IMR-90 (cell line): ENCODE data around the gene IL4R.

Source experiments
- BHLHE40 ChIP-seq: fragments of 150-350 bp; IDR thresholded peaks from 2 replicates; pipeline ENCODE4 v1.6.1; 2016; ENCODE audit warnings: mild to moderate bottlenecking, low read depth, low read length
- CTCF ChIP-seq: conservative IDR thresholded peaks from 2 replicates; pipeline ENCODE4 v1.5.1; 2012; ENCODE audit warnings: mild to moderate bottlenecking, low read depth, low read length, improper control_type of control experiment
- ELK1 ChIP-seq: fragments of 150-350 bp; IDR thresholded peaks from 2 replicates; pipeline ENCODE4 v1.6.1; 2016; ENCODE audit warnings: low read depth, mild to moderate bottlenecking, low read length, moderate library complexity, borderline replicate concordance
- FOS ChIP-seq: fragments of 150-350 bp; IDR thresholded peaks from 2 replicates; pipeline ENCODE4 v1.6.1; 2016; ENCODE audit warnings: low read depth, low read length
- MXI1 ChIP-seq: IDR thresholded peaks from 2 replicates; pipeline ENCODE4 v1.6.1; 2012; ENCODE audit warnings: low read depth, mild to moderate bottlenecking, low read length, moderate library complexity, borderline replicate concordance
- POLR2A ChIP-seq: IDR thresholded peaks from 2 replicates; pipeline ENCODE4 v1.6.1; 2012; ENCODE audit warnings: mild to moderate bottlenecking, low read depth, low read length
- RAD21 ChIP-seq: IDR thresholded peaks from 2 replicates; pipeline ENCODE4 v1.6.1; 2012; ENCODE audit warnings: low read length, improper control_type of control experiment
- RCOR1 ChIP-seq: IDR thresholded peaks from 2 replicates; pipeline ENCODE4 v1.6.1; 2012; ENCODE audit warnings: mild to moderate bottlenecking, low read length, improper control_type of control experiment; ENCODE audit not compliant: insufficient replicate concordance
- USF2 ChIP-seq: fragments of 150-350 bp; IDR thresholded peaks from 2 replicates; pipeline ENCODE4 v1.6.1; 2017; ENCODE audit warnings: mild to moderate bottlenecking, antibody characterized with exemption, low read length, low read depth

GRCh38 chr16:27334838-27335237 lies 21.1 kb downstream of the IL4R start:
- TF ChIP-seq MXI1 (no peak), CTCF (no peak), ELK1 (no peak), BHLHE40 (no peak), FOS (no peak), USF2 (no peak), POLR2A (no peak), RCOR1 (no peak), RAD21 (no peak)
